GM23248 (cell line): ENCODE results near the gene LGALS8.

Experiments used
- EZH2 ChIP-seq: fragments of 200-600 bp; sonication (generic); IDR thresholded peaks from 2 replicates; pipeline ENCODE4 v1.6.1; 2018; ENCODE audit warnings: antibody characterized with exemption, mild to moderate bottlenecking; ENCODE audit not compliant: insufficient read depth, poor library complexity, severe bottlenecking
- EZH2phosphoT487 ChIP-seq: fragments of 200-600 bp; sonication (generic); IDR thresholded peaks from 2 replicates; pipeline ENCODE4 v1.6.1; 2018; ENCODE audit warnings: antibody characterized with exemption, moderate library complexity, mild to moderate bottlenecking, low read depth; ENCODE audit not compliant: insufficient read depth

DNA sequence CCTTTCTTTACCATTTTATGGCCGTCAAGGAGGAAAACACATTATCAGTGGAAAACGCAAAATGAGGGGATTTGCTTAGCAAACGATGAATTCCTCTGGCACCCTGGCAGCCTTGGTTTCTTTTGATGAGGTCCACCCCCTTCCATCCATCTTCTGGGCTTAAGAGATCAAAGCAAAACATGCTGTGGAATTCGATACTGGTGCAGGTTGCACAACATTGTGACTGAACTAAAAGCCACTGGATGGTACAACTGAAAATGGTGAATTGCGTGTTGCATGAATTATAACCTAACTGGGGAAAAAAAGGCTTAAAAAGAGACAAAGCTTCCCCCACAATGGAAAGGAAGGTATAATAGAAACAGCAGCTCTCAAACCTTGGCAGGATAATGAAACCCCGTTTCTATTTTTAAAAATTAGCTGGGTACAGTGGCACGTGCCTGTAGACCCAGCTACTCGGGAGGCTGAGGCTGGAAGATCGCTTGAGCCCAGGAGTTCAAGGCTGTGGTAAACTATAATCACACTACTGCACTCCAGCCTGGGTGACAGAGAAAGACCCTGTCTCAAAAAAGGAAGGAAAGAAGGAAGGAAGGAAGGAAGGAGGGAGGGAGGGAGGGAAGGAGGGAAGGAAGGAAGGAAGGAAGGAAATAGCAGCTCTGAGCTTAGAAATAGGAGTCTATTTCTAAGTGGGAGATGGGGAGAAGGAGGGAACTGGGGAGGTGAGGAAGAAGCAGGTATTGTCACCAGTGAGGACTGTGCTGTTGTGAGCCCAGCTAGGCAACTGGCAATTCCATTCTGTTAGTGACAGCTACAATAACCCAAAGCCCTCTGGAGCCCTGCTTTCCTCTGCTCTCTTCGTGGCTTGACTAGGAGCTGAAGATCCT is 29.0 kb upstream of the LGALS8 start:
- TF ChIP-seq EZH2phosphoT487 (no peak), EZH2 (no peak)
